ENCODE measurements around the gene PNO1. TPM values are rescaled to one million over a fixed set of nuclear protein-coding genes. Genes with fewer than 3 reads are reported as not detected.

PNO1 gene
- total RNA-seq, 1 donor: 10.5 TPM

DNA sequence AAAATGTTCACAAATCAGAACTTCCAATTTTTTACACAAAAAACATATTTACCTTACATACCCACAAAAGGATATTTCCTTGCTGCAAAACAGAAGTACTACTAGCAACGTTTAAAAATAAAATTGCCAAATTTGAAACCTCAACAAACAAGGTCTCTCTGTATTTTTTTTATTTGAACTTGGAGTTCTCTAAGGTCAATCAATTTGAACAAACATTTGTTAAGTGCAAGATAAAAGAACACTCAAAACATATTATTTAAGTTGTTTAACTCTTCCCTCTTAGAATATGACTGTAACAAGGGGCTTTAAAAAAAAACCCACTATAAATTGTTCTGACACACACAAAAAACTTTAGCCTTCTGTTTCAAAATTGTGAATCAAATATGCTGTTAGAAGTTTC is 29.6 kb downstream of the PNO1 start:
- H3K79me2 ChIP-seq (ENCODE audit: insufficient read depth, low read length): peaks cover 78% of the 10 kb centered on the region
- TF ChIP-seq, protein P1, sequence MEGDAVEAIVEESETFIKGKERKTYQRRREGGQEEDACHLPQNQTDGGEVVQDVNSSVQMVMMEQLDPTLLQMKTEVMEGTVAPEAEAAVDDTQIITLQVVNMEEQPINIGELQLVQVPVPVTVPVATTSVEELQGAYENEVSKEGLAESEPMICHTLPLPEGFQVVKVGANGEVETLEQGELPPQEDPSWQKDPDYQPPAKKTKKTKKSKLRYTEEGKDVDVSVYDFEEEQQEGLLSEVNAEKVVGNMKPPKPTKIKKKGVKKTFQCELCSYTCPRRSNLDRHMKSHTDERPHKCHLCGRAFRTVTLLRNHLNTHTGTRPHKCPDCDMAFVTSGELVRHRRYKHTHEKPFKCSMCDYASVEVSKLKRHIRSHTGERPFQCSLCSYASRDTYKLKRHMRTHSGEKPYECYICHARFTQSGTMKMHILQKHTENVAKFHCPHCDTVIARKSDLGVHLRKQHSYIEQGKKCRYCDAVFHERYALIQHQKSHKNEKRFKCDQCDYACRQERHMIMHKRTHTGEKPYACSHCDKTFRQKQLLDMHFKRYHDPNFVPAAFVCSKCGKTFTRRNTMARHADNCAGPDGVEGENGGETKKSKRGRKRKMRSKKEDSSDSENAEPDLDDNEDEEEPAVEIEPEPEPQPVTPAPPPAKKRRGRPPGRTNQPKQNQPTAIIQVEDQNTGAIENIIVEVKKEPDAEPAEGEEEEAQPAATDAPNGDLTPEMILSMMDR (IDR thresholded peaks at IDR 0.05; ENCODE audit: extremely low read depth, low read depth, low read length): no peak

DNA sequence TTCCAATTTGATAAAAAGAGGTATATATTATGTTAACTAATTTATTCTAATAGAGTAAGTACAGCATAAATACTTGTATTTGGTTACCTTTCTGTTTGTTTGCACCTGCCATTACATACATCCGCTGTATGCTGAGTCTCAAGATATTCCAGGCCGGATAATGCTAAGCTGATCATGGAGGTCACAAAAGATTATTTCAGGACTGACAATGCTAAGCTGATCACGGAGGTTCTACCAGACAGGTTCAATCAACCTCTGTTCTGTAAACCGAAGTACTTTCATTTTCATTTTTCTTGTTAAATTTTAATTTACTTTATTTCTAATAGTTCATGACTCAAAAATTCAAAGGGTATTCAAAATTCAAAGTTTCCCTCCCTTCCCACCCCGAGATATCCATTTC is 31.1 kb downstream of the PNO1 start:
- Histone ChIP-seq H3K27me3 (ENCODE audit: insufficient read depth, low read length) (no peaks in the 10 kb centered on the region), H3K36me3 (ENCODE audit: insufficient read depth, low read length) (peaks cover 11% of the 10 kb centered on the region), H4K20me1 (ENCODE audit: insufficient read depth, low read length) (peaks cover 20% of the 10 kb centered on the region), H2AFZ (ENCODE audit: low read length) (no peak overlapping the region), H3K4me1 (ENCODE audit: insufficient read depth, low read length) (peaks cover 24% of the 10 kb centered on the region), H3K4me2 (ENCODE audit: insufficient read depth, low read length) (no peak overlapping the region), H3K27ac (ENCODE audit: low read depth, low read length) (no peak overlapping the region), H3K79me2 (ENCODE audit: insufficient read depth, low read length) (peaks cover 84% of the 10 kb centered on the region), H3K9me3 (ENCODE audit: low read depth, low read length) (no peaks in the 10 kb centered on the region), H3K4me3 (ENCODE audit: insufficient read depth, low read length) (no peak overlapping the region)
- no peak for DNase-seq (ENCODE audit: insufficient read length, low spot score, missing footprints)
- TF ChIP-seq, protein P1 (IDR thresholded peaks at IDR 0.05; ENCODE audit: extremely low read depth, low read depth, low read length): no peak

More for the DNA sequence above, 29.6 kb downstream of the PNO1 start:
- Histone ChIP-seq H2AFZ (ENCODE audit: low read length) (no peak overlapping the region), H3K27me3 (ENCODE audit: insufficient read depth, low read length) (no peaks in the 10 kb centered on the region), H3K4me2 (ENCODE audit: insufficient read depth, low read length) (no peak overlapping the region), H3K27ac (ENCODE audit: low read depth, low read length) (peak overlapping the region; percentile 12), H4K20me1 (ENCODE audit: insufficient read depth, low read length) (peaks cover 10% of the 10 kb centered on the region), H3K9me3 (ENCODE audit: low read depth, low read length) (no peaks in the 10 kb centered on the region), H3K36me3 (ENCODE audit: insufficient read depth, low read length) (peaks cover 19% of the 10 kb centered on the region), H3K4me3 (ENCODE audit: insufficient read depth, low read length) (no peak overlapping the region), H3K4me1 (ENCODE audit: insufficient read depth, low read length) (peaks cover 13% of the 10 kb centered on the region)
- no peak for DNase-seq (ENCODE audit: insufficient read length, low spot score, missing footprints)

DNA sequence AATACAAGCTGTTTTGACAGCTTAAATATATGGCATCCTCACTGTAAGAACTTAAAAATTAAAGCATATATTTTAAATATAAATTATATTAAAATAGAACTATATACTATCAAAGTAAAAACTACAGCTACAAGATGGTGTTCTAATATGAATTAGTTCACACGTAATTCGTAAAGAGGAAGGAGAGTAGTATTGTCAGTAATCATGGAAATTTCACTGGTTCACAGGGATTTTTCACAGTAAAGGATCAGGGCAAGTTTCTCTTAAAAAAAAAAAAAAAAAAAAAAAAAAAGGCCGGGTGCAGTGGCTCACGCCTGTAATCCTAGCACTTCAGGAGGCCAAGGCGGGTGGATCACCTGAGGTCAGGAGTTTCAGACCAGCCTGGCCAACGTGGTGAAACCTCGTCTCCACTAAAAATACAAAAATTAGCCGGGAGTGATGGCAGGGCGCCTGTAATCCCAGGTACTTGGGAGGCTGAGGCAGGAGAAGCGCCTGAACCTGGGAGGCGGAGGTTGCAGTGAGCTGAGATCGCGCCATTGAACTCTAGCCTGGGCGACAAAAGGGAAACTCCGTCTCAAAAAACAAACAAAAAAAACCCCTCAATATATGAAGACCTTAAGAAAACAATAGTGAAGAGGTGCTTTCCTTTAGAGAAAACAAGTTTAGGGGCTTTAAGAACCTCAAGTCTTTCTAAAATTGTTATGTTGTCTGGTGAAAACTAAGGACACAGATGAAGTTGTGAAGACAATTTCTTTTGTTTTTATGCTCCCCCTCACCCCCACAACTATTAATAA is 32.5 kb downstream of the PNO1 start:
- Histone ChIP-seq H3K9me3 (ENCODE audit: low read depth, low read length) (no peaks in the 10 kb centered on the region), H3K36me3 (ENCODE audit: insufficient read depth, low read length) (peaks cover 8% of the 10 kb centered on the region), H3K4me2 (ENCODE audit: insufficient read depth, low read length) (no peak overlapping the region), H3K27me3 (ENCODE audit: insufficient read depth, low read length) (no peaks in the 10 kb centered on the region), H2AFZ (ENCODE audit: low read length) (no peak overlapping the region), H3K27ac (ENCODE audit: low read depth, low read length) (peak overlapping the region; percentile 48), H3K4me3 (ENCODE audit: insufficient read depth, low read length) (no peak overlapping the region), H4K20me1 (ENCODE audit: insufficient read depth, low read length) (peaks cover 28% of the 10 kb centered on the region), H3K79me2 (ENCODE audit: insufficient read depth, low read length) (peaks cover 92% of the 10 kb centered on the region), H3K4me1 (ENCODE audit: insufficient read depth, low read length) (peaks cover 36% of the 10 kb centered on the region)
- no peak for DNase-seq (ENCODE audit: insufficient read length, low spot score, missing footprints)
- TF ChIP-seq, protein P1 (IDR thresholded peaks at IDR 0.05; ENCODE audit: extremely low read depth, low read depth, low read length): no peak

DNA sequence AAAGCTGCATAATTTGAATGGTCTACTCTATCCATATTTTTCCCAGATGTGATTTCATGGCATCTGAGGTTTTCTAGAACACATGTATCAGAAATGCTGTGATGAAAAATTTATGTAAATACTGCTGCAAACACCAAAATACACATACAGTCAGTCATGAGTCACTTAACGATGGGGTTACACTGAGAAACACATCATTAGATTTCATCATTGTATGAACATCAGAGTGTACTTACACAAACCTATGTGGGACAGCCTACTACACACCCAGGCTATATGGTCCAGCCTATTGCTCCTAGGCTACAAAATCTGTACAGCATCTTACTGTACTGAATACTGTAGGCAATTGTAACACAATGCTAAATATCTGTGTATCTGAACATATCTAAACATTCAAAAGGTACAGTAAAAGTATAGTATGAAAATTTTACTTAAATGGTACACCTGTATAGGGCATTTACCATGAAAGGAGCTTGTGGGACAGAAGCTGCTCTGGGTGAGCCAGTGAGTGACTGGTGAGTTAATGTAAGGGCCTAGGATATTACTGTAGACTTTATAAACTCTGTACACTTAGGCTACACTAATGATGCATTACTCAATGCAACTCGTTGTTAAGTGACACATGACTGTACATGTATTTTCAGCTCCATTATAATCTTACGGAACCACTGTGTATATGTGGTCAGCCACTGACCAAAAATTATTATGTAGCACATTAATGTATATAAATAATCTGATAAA is 33.5 kb downstream of the PNO1 start:
- H3K4me2 ChIP-seq (ENCODE audit: insufficient read depth, low read length): peak overlapping the region; percentile 24
- TF ChIP-seq, protein P1 (IDR thresholded peaks at IDR 0.05; ENCODE audit: extremely low read depth, low read depth, low read length): no peak
- peak overlapping the region; percentile 72 for H3K27ac ChIP-seq (ENCODE audit: low read depth, low read length)

More for the DNA sequence above, 33.5 kb downstream of the PNO1 start:
- H3K27me3 ChIP-seq (ENCODE audit: insufficient read depth, low read length): no peaks in the 10 kb centered on the region
- peaks cover 33% of the 10 kb centered on the region for H4K20me1 ChIP-seq (ENCODE audit: insufficient read depth, low read length)
- peaks cover 42% of the 10 kb centered on the region for H3K4me1 ChIP-seq (ENCODE audit: insufficient read depth, low read length)
- no peaks in the 10 kb centered on the region for H3K9me3 ChIP-seq (ENCODE audit: low read depth, low read length)
- H3K79me2 ChIP-seq (ENCODE audit: insufficient read depth, low read length): peaks cover 96% of the 10 kb centered on the region
- no peak overlapping the region for H3K4me3 ChIP-seq (ENCODE audit: insufficient read depth, low read length)
- no peak overlapping the region for H2AFZ ChIP-seq (ENCODE audit: low read length)
- H3K36me3 ChIP-seq (ENCODE audit: insufficient read depth, low read length): peaks cover 8% of the 10 kb centered on the region
- DNase-seq (ENCODE audit: insufficient read length, low spot score, missing footprints): no peak
